ENCODE results near the gene GID8. TPM values are rescaled to one million over a fixed set of nuclear protein-coding genes. Genes with fewer than 3 reads are reported as not detected.

GID8 gene
- total and polyA plus RNA-seq, 2 of the 4 experiments (the other 2 are of a cell fraction), result 21.5 to 33.9 TPM

- H3K4ac ChIP-seq (ENCODE audit: low read depth, low read length), result no peak overlapping the region
- H3K4me2 ChIP-seq (ENCODE audit: low read depth, low read length), result no peak overlapping the region
- no peaks in the 10 kb centered on the region for H3K36me3 ChIP-seq (ENCODE audit: control insufficient read depth, insufficient read depth, low read length)
- H2BK120ac ChIP-seq (ENCODE audit: low read depth, low read length), result no peak overlapping the region
- ChIA-PET POLR2A (ENCODE audit: unreplicated experiment) (no interaction called here), CTCF (no interaction called here)
- H3K27ac ChIP-seq (ENCODE audit: insufficient read depth, low read length), result no peak overlapping the region
- dilution Hi-C loops (cut with HindIII; ENCODE audit: low sequenced_read_pairs, unreplicated experiment) (no loop called here), intact Hi-C loops (cut with micrococcal nuclease) (no loop called here), in situ Hi-C loops (cut with MboI; ENCODE audit: low sequenced_read_pairs) (no loop called here)
- H4K91ac ChIP-seq (ENCODE audit: insufficient read depth, low read depth, low read length), result no peak overlapping the region
- H4K8ac ChIP-seq (ENCODE audit: low read depth in 2 of 2, low read length in 2 of 2), result no peak overlapping the region
- H3K4me1 ChIP-seq (ENCODE audit: control insufficient read depth, insufficient read depth, low read length), result no peaks in the 10 kb centered on the region
- no peak overlapping the region for H3K14ac ChIP-seq (replicated peaks; ENCODE audit: low read depth, low read length)
- no peak overlapping the region for H2AFZ ChIP-seq (replicated peaks; ENCODE audit: low read length, poor library complexity)
- no peak overlapping the region for H3K23ac ChIP-seq (ENCODE audit: low read depth, low read length)
- no peak overlapping the region for H2AK5ac ChIP-seq (ENCODE audit: low read depth, low read length)
- H2BK15ac ChIP-seq (ENCODE audit: low read depth, low read length), result no peak overlapping the region
- no peak overlapping the region for H2AK9ac ChIP-seq (replicated peaks; ENCODE audit: low read depth, low read length, poor library complexity)
- no peaks in the 10 kb centered on the region for H3K9me3 ChIP-seq (ENCODE audit: control insufficient read depth, insufficient read depth, low read length)
- no CpG with 5 or more reads among the region's 11 CpGs for WGBS, 2 experiments (ENCODE audit: extremely low coverage in 2 of 2, insufficient read length in 1 of 2)
- H3K79me1 ChIP-seq (ENCODE audit: low read depth in 1 of 2, low read length in 2 of 2), result no peaks in the 10 kb centered on the region
- DNase-seq (no peak), ATAC-seq (ENCODE audit: low read depth) (no peak)
- H3K56ac ChIP-seq (ENCODE audit: extremely low read depth, insufficient read depth, low read length), result no peak overlapping the region
- no peak overlapping the region for H3K18ac ChIP-seq (ENCODE audit: low read depth, low read length)
- no TSS peak for BruUV-seq (replicated peaks)
- no peak overlapping the region for H3K9ac ChIP-seq (ENCODE audit: low read depth, low read length)
- peaks cover 81% of the 10 kb centered on the region for H3K27me3 ChIP-seq (ENCODE audit: control insufficient read depth, insufficient read depth, low read length)
- H2BK20ac ChIP-seq (ENCODE audit: low read depth, low read length), result no peak overlapping the region
- H3K9me1 ChIP-seq (ENCODE audit: insufficient read depth, low read length), result no peaks in the 10 kb centered on the region
- H2BK5ac ChIP-seq (ENCODE audit: low read depth, low read length, poor library complexity, severe bottlenecking), result no peak overlapping the region
- no peak overlapping the region for H3K4me3 ChIP-seq (ENCODE audit: insufficient read depth, low read depth, low read length)
- TF ChIP-seq, protein P1, sequence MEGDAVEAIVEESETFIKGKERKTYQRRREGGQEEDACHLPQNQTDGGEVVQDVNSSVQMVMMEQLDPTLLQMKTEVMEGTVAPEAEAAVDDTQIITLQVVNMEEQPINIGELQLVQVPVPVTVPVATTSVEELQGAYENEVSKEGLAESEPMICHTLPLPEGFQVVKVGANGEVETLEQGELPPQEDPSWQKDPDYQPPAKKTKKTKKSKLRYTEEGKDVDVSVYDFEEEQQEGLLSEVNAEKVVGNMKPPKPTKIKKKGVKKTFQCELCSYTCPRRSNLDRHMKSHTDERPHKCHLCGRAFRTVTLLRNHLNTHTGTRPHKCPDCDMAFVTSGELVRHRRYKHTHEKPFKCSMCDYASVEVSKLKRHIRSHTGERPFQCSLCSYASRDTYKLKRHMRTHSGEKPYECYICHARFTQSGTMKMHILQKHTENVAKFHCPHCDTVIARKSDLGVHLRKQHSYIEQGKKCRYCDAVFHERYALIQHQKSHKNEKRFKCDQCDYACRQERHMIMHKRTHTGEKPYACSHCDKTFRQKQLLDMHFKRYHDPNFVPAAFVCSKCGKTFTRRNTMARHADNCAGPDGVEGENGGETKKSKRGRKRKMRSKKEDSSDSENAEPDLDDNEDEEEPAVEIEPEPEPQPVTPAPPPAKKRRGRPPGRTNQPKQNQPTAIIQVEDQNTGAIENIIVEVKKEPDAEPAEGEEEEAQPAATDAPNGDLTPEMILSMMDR (conservative IDR thresholded peaks at IDR 0.05; ENCODE audit: low read depth, low read length), result no peak
- no peak for TF ChIP-seq MAFK (IDR thresholded peaks at IDR 0.05; ENCODE audit: low read depth, low read length)
- no peak for TF ChIP-seq MXI1 (IDR thresholded peaks at IDR 0.05; ENCODE audit: borderline replicate concordance, low read depth, low read length)
- no peak for TF ChIP-seq CHD1 (IDR thresholded peaks at IDR 0.05; ENCODE audit: low read depth, low read length)
- TF ChIP-seq NFE2L2 (IDR thresholded peaks at IDR 0.05; ENCODE audit: low read depth, low read length), result no peak
- no peak for TF ChIP-seq RAD21 (IDR thresholded peaks at IDR 0.05; ENCODE audit: low read length)
- TF ChIP-seq FOS (IDR thresholded peaks at IDR 0.05; ENCODE audit: low read depth, low read length), result no peak
- TF ChIP-seq CEBPB (IDR thresholded peaks at IDR 0.05; ENCODE audit: low read depth, low read length), result no peak
- TF ChIP-seq RFX5 (IDR thresholded peaks at IDR 0.05; ENCODE audit: low read depth, low read length), result no peak
- TF ChIP-seq RCOR1 (IDR thresholded peaks at IDR 0.05; ENCODE audit: insufficient replicate concordance, low read length), result no peak
- TF ChIP-seq SMC3 (IDR thresholded peaks at IDR 0.05; ENCODE audit: low read depth, low read length), result no peak
- no peak for TF ChIP-seq POLR2A (IDR thresholded peaks at IDR 0.05; ENCODE audit: low read depth, low read length)
- TF ChIP-seq BHLHE40 (IDR thresholded peaks at IDR 0.05; ENCODE audit: low read depth, low read length), result no peak
- TF ChIP-seq, protein P2, sequence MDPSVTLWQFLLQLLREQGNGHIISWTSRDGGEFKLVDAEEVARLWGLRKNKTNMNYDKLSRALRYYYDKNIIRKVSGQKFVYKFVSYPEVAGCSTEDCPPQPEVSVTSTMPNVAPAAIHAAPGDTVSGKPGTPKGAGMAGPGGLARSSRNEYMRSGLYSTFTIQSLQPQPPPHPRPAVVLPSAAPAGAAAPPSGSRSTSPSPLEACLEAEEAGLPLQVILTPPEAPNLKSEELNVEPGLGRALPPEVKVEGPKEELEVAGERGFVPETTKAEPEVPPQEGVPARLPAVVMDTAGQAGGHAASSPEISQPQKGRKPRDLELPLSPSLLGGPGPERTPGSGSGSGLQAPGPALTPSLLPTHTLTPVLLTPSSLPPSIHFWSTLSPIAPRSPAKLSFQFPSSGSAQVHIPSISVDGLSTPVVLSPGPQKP (IDR thresholded peaks at IDR 0.05; ENCODE audit: borderline replicate concordance, low read depth, low read length), result no peak
- no peak for TF ChIP-seq MAZ (IDR thresholded peaks at IDR 0.05; ENCODE audit: borderline replicate concordance, low read depth, low read length)
- TF ChIP-seq, protein P3, sequence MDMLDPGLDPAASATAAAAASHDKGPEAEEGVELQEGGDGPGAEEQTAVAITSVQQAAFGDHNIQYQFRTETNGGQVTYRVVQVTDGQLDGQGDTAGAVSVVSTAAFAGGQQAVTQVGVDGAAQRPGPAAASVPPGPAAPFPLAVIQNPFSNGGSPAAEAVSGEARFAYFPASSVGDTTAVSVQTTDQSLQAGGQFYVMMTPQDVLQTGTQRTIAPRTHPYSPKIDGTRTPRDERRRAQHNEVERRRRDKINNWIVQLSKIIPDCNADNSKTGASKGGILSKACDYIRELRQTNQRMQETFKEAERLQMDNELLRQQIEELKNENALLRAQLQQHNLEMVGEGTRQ (IDR thresholded peaks at IDR 0.05; ENCODE audit: low read depth, low read length), result no peak
- no peaks in the 10 kb centered on the region for H4K20me1 ChIP-seq (ENCODE audit: insufficient read depth, low read length)
- H4K5ac ChIP-seq (ENCODE audit: low read depth, low read length), result no peak overlapping the region
These were observed 57.5 kb downstream of the GID8 start for GRCh38 chr20:62995481-62995880.

Measured in IMR-90 (cell line).